Stimulated activated CD8-positive, alpha-beta memory T cell treated with anti-CD3 and anti-CD28 coated beads, Interleukin-12 subunit alpha, Interleukin-12 subunit beta, amount 100 ng/mL, for 24 hours (primary cell): Measurements from ENCODE around the gene MAPK11.
A peak's percentile ranks its signal among the peaks of the same experiment; 100 is the strongest.

Source experiments
- DNase-seq: peaks from one replicate; pipeline ENCODE4 v3.0.0-alpha.2; 2020; ENCODE audit errors: extremely low read depth

The MAPK11 gene

DNA sequence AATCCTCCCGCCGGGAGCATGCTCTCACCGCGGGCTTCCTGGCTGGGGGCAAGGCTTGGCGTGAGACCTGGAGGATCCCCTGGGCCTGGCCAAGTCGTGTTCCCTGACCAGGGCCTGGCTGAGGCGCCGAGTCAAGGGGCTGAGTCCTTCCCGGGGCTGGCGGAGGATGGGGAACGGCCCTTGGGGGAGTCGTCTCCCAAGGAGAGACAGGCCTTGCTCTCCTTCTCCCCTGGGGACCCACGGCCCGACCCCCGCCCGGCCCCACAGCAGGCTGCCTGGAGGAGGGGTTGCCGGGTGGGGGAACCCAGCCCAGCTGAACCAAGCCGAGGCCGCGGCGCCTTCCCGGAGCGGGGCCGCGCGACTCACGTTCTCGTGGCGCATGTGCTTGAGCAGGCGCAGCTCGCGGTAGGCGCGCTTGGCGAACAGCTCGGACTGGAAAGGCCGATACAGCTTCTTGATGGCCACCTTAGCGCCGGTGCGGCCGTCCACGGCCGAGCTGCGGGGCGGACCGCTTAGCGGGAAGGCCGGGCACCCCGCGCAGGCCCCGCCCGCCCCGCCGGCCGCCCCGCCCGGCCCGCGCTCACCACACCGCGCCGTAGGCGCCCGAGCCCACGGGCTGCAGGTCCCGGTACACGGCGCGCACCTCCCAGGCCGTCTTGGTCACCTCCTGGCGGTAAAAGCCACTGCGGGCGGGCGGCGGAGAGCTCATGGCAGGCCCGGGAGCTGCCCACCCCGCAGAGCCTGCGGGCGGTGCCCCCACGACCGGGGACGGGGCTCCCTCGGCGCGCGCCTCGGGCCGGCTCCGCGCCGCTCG, 9.2 kb downstream of the MAPK11 start:
- DNase-seq: no peak

DNA sequence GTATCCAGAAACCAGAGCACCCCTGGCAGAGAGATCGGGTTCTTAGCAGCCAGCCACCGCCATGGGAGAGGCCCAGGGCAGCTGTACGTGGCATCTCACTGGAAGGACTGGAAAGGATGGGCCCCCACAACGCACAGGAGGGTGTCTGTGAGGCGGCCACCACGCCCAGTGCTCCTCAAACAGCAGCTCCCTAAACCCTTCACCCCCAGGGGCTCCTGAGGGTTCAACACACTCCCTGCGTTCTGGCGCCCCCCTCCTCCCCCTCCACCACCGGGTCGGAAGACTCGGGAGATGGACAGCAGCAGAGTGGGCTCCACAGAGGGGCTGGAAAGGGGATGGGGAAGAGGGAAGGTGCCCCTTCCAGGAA, 9.8 kb downstream of the MAPK11 start:
- no peak for DNase-seq

DNA sequence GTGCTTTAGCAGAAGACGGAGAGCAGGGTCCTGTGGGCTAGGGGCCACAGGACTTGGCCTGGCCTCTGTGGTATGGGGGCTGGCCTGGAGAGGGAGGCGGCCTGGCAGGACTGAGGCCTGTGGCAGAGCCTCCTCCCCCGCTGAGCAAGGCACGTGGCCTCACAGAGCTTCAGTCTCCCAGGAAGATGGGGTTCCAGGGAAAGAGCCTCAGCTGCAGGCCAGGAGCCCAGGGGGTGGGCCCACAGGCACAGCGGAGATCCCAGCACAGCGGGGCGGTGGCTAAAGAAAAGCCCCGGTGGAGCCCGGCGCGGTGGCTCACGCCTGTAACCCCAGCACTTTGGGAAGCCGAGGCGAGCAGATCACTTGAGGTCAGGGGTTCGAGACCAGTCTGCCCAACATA, 10.9 kb downstream of the MAPK11 start:
- no peak for DNase-seq

- DNase-seq: no peak
Observed at GRCh38 chr22:50258361-50259292, 11.6 kb downstream of the MAPK11 start.

DNA sequence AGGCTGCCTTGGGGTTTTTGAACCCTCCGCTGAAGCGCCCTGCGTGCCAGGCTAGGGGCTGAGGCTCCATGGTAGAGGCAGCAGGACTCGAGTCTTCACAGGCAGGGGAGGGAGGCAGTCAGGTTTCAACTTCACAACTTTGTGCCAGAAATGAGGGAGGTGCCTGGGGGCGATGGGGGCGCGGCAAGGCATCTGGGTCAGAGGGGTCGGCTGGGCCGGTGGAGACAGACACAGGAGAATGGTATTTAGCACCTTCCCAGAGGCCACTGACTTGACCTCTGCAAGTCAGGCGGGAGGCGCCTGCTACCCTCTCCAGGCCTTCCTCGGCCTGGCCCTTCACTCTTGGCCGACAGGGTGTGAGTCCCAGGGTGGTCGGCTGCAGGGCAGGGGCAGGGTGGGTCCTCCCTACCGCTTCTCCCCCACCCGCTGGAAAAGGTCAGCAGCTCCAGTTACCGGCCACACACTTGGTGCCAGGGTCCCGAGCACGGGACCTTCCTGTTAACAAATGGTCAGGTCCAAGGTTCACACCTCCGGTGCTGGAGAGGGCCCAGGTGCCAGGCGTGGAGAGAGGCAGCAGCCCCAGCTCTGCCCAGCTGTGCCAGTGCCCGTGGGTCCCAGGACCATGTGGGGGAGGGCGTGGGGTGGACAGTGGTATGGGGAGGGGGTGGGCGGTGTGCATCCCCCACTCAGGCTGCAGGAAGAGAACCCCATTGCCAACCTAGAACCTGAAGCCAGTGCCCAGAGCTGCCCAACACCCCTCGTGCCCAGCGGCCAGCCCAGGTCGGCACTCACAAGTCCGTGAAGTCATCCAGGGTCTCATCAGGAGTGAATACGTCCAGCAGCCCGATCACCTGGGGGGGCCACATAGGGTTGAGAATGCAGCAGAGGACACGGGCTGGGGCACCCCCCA, 12.5 kb downstream of the MAPK11 start:
- DNase-seq: no peak

DNA sequence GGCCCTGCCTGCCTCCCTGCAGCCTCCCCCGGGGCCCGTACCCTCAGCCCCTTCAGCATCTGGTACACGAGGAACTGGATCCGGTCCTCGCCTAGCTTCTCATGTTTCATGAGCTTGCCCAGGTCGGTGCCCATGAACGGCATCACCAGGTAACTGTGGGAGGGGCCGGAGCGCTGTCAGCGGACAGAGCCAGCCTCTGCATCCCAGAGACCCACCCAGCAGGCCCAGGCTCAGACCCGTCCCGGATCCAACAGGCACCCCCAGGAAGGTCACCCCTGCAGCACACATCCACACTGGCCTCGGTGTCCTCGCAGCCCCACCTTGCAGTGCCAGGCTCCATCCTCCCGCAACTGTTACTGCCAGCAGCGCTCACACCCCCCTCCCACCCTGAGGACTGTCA, 13.1 kb downstream of the MAPK11 start:
- no peak for DNase-seq

GRCh38 chr22:50256258-50256862, 13.8 kb downstream of the MAPK11 start:
- DNase-seq: no peak

GRCh38 chr22:50255607-50256006, 14.6 kb downstream of the MAPK11 start:
- no peak for DNase-seq

DNA sequence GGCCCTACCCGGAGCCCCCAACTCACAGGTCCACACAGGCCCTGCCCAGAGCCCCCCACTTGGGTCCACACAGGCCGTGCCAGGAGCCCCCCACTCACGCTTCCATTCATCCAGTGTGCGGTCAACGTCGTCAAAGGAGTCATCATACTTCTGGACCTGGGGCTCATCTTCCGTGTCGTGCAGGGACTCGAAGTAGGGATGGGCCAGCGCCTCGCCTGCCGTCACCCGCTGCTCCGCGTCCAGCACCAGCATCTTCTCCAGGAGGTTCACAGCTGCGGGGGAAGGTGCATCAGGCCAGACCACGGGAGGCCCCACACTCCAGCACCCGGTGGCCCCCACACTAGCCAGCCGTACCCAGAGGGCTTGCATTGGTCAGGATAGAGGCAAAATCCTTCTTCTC, 15.1 kb downstream of the MAPK11 start:
- no peak for DNase-seq

GRCh38 chr22:50253941-50254340, 16.2 kb downstream of the MAPK11 start:
- no peak for DNase-seq

DNA sequence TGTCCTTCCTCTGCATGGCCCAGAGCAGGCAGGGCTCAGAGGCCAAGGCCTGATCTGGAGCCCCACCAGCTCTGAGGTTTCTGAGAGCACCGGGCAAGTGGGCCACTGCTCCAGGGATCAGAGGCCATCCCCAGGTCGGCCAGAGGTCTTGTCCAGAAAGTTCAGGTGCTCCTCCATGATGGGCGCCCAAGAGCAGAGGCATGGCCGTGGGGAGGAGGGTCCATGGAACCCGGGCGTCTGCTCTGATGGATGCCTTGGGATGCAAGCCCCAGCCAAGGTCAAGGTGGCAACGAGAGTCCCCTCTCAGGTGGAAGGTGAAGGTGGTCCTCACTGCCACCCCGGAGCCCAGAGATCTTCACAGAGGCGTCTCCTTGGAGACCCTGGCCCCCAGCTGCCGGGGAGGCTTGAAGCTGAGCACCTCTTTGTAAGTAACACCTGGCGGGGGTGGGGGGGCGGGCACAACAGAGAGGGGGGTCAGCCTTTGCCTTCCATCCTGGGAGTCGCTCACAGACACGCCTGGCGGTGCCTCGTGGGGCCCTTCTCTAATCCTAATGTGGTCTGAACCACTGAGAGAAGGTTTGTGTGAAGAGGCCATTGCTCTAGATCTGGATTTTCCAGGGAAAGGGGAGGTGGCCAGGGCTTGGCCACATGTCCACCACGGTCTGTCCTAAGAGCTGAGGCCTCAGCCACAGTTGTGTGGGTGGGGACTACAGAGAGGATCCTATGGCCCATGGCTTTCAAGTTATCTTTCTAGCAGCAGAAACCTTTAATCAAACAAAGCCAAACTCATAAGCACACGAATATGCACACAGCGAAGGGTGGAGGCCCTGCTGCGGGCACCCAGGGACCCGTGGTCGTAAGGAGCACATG, 16.9 kb downstream of the MAPK11 start:
- DNase-seq: no peak

DNA sequence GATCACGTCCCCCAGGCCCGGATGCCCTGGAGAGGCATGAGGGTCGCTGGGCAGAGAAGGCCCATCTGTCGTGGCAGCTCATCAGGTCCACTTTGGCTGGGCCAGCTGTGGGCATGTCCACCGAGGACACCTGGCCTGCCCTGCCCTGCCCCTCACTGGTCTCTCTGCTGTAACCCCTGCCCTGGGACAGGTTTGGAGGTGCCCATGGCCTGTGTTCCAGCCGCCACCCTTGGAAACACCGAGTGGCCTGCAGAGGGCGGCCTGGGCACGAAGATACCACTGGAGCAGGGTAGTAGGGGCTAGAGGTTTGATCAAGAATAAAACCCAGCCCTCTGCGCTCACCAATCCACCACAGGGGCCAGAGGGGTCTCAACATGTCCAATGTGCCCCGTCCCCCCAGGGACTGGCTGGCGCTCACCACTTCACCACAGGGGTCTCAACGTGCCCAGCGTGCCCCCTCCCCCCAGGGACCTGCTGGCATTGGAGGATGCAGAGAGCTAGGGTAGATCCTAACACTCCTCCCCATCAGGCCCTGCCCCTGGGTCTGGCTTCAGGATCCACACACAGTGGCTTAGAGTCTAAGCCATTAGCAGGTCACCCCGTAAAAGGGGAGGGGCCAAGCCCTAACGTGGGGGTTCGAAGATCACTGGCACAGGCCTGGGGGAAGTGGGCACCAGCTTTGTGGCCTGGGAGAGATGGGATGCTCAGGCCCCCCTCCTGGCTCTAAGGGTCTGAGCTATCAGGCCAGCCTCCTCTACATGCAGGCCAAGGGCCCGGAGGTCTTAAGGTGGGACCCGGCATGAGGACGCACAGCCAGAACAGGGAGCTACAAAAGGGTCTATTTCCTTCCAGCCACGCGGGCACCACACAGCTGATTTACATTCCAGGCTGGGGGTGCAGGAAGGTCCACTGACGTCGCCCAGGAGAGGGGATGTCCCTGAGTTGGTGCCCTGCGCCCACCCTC, 17.8 kb downstream of the MAPK11 start:
- DNase-seq: no peak

GRCh38 chr22:50251477-50252081, 18.6 kb downstream of the MAPK11 start:
- DNase-seq: no peak

GRCh38 chr22:50250555-50251476, 19.4 kb downstream of the MAPK11 start, which contains the start of gene HDAC10:
Gene HDAC10 (minus strand): TSS chr22:50251265. CDS start chr22:50251032, 233 bp downstream.
- DNase-seq: peak; percentile 70

- DNase-seq: no peak
Observed at GRCh38 chr22:50250249-50250554, 20.0 kb downstream of the MAPK11 start.

GRCh38 chr22:50249341-50250248, 20.6 kb downstream of the MAPK11 start:
- no peak for DNase-seq
